ENCODE data around the gene FAM78B. TPM values are rescaled to one million over a fixed set of nuclear protein-coding genes. Genes with fewer than 3 reads are reported as not detected.
A peak's percentile ranks its signal among the peaks of the same experiment; 100 is the strongest.

Gene FAM78B
- polyA plus RNA-seq, 4 donors: 0.22 to 1.3 (median 0.86) TPM

- no peak for FAIRE-seq
- no peaks in the 10 kb centered on the region for H3K4me1 ChIP-seq (ENCODE audit: control insufficient read depth in 3 of 3, insufficient read depth in 2 of 3, low read depth in 1 of 3, low read length in 2 of 3)
- H3K9me3 ChIP-seq (ENCODE audit: control insufficient read depth in 2 of 2, insufficient read depth in 1 of 2, low read depth in 1 of 2, low read length in 1 of 2): no peaks in the 10 kb centered on the region
- H3K27ac ChIP-seq (ENCODE audit: low read depth in 1 of 3, low read length in 2 of 3): no peak overlapping the region
- no peaks in the 10 kb centered on the region for H3K36me3 ChIP-seq (ENCODE audit: control insufficient read depth in 3 of 3, insufficient read depth in 2 of 3, low read depth in 1 of 3, low read length in 3 of 3)
- no peak overlapping the region for H3K4me3 ChIP-seq (ENCODE audit: low read depth in 1 of 3, low read length in 3 of 3)
- no peak for DNase-seq
- H3K27me3 ChIP-seq (ENCODE audit: control insufficient read depth in 3 of 3, insufficient read depth in 3 of 3, low read length in 3 of 3): no peaks in the 10 kb centered on the region
- 81 to 89% (median 82%) methylated on average over 3 of the region's 3 CpGs for WGBS, 3 donors
Observed at GRCh38 chr1:166084613-166085012, 82.2 kb downstream of the FAM78B start.

GRCh38 chr1:166083887-166084286, 82.9 kb downstream of the FAM78B start:
- DNase-seq: no peak
- Histone ChIP-seq H3K9me3 (ENCODE audit: control insufficient read depth in 2 of 2, insufficient read depth in 1 of 2, low read depth in 1 of 2, low read length in 1 of 2) (no peaks in the 10 kb centered on the region), H3K36me3 (ENCODE audit: control insufficient read depth in 3 of 3, insufficient read depth in 2 of 3, low read depth in 1 of 3, low read length in 3 of 3) (no peaks in the 10 kb centered on the region), H3K4me3 (ENCODE audit: low read depth in 1 of 3, low read length in 3 of 3) (no peak overlapping the region), H3K27me3 (ENCODE audit: control insufficient read depth in 3 of 3, insufficient read depth in 3 of 3, low read length in 3 of 3) (no peaks in the 10 kb centered on the region), H3K4me1 (ENCODE audit: control insufficient read depth in 3 of 3, insufficient read depth in 2 of 3, low read depth in 1 of 3, low read length in 2 of 3) (no peaks in the 10 kb centered on the region), H3K27ac (ENCODE audit: low read depth in 1 of 3, low read length in 2 of 3) (no peak overlapping the region)
- no peak for FAIRE-seq
- WGBS, 3 donors: 31 to 41% (median 38%) methylated on average over 2 of the region's 2 CpGs

- H3K9me3 ChIP-seq (ENCODE audit: control insufficient read depth in 2 of 2, insufficient read depth in 1 of 2, low read depth in 1 of 2, low read length in 1 of 2): no peaks in the 10 kb centered on the region
- no peak overlapping the region for H3K4me3 ChIP-seq (ENCODE audit: low read depth in 1 of 3, low read length in 3 of 3)
- WGBS, 3 donors: 78 to 93% (median 87%) methylated on average over 5 of the region's 5 CpGs
- FAIRE-seq (no peak), DNase-seq (no peak)
- H3K27me3 ChIP-seq (ENCODE audit: control insufficient read depth in 3 of 3, insufficient read depth in 3 of 3, low read length in 3 of 3): no peaks in the 10 kb centered on the region
- no peak overlapping the region for H3K27ac ChIP-seq (ENCODE audit: low read depth in 1 of 3, low read length in 2 of 3)
- no peaks in the 10 kb centered on the region for H3K36me3 ChIP-seq (ENCODE audit: control insufficient read depth in 3 of 3, insufficient read depth in 2 of 3, low read depth in 1 of 3, low read length in 3 of 3)
- no peaks in the 10 kb centered on the region for H3K4me1 ChIP-seq (ENCODE audit: control insufficient read depth in 3 of 3, insufficient read depth in 2 of 3, low read depth in 1 of 3, low read length in 2 of 3)
Observed at GRCh38 chr1:166082601-166083000, 84.2 kb downstream of the FAM78B start.

DNA sequence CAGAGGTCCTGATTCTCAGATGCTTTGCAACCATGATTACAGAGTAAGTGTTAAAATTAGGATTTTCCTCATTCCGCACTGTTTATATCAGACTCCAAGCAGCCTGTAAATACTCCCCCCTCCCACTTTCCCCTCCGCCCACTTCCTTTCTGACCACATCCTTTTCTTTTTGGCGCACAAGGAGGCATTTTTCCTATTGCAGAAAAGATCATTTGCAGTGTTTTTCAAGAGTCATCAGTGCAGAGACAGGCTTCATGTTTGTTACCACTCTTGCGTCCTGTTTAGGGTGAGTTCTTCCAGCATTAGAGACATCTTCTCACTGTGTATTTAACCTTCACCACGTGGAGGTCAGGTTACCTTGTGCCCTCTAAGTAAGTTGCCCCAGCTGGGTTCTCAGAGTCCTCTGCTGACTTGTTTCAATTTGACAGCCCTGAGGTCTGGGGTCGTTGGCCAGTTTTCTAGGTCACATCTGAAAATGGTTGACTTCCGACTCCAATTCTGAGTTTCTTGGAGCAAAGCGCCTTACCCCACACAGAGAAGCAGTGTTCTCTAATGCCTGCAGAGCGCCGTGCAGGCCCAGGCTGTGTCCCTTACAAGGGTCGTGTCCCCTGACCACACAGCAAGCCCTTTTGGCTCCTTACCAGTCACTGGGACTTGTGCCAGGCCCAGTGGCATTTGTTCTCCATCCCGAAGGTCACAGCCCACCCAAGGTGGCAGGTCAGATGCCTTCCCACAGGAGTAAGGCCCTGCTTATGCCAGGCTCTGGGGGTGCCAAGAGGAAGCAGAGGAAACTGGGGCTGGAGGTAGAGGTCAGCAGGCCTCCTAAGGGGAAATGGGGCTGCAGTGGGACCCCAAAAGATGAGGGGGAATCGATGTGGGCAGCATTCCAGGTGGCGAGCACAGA, 85.6 kb downstream of the FAM78B start:
- Histone ChIP-seq H3K4me3 (ENCODE audit: low read depth in 1 of 3, low read length in 3 of 3) (no peak overlapping the region), H3K27me3 (ENCODE audit: control insufficient read depth in 3 of 3, insufficient read depth in 3 of 3, low read length in 3 of 3) (no peaks in the 10 kb centered on the region), H3K27ac (ENCODE audit: low read depth in 1 of 3, low read length in 2 of 3) (peak overlapping the region in 1 of 3 donors; percentile 62), H3K4me1 (ENCODE audit: control insufficient read depth in 3 of 3, insufficient read depth in 2 of 3, low read depth in 1 of 3, low read length in 2 of 3) (no peaks in the 10 kb centered on the region), H3K9me3 (ENCODE audit: control insufficient read depth in 2 of 2, insufficient read depth in 1 of 2, low read depth in 1 of 2, low read length in 1 of 2) (no peaks in the 10 kb centered on the region), H3K36me3 (ENCODE audit: control insufficient read depth in 3 of 3, insufficient read depth in 2 of 3, low read depth in 1 of 3, low read length in 3 of 3) (no peaks in the 10 kb centered on the region)
- WGBS, 3 donors: 59 to 79% (median 72%) methylated on average over 14 of the region's 14 CpGs
- DNase-seq: peak in 1 of 2 donors; percentile 11
- no peak for FAIRE-seq

GRCh38 chr1:166080277-166080966, 86.4 kb downstream of the FAM78B start:
- FAIRE-seq: no peak
- no peaks in the 10 kb centered on the region for H3K4me1 ChIP-seq (ENCODE audit: control insufficient read depth in 3 of 3, insufficient read depth in 2 of 3, low read depth in 1 of 3, low read length in 2 of 3)
- no peaks in the 10 kb centered on the region for H3K36me3 ChIP-seq (ENCODE audit: control insufficient read depth in 3 of 3, insufficient read depth in 2 of 3, low read depth in 1 of 3, low read length in 3 of 3)
- H3K27ac ChIP-seq (ENCODE audit: low read depth in 1 of 3, low read length in 2 of 3): no peak overlapping the region
- 54 to 79% (median 66%) methylated on average over 9 of the region's 9 CpGs for WGBS, 3 donors
- no peaks in the 10 kb centered on the region for H3K9me3 ChIP-seq (ENCODE audit: control insufficient read depth in 2 of 2, insufficient read depth in 1 of 2, low read depth in 1 of 2, low read length in 1 of 2)
- H3K4me3 ChIP-seq (ENCODE audit: low read depth in 1 of 3, low read length in 3 of 3): no peak overlapping the region
- DNase-seq: no peak
- no peaks in the 10 kb centered on the region for H3K27me3 ChIP-seq (ENCODE audit: control insufficient read depth in 3 of 3, insufficient read depth in 3 of 3, low read length in 3 of 3)

GRCh38 chr1:166079276-166079675, 87.5 kb downstream of the FAM78B start:
- DNase-seq (no peak), FAIRE-seq (no peak)
- Histone ChIP-seq H3K4me1 (ENCODE audit: control insufficient read depth in 3 of 3, insufficient read depth in 2 of 3, low read depth in 1 of 3, low read length in 2 of 3) (no peaks in the 10 kb centered on the region), H3K9me3 (ENCODE audit: control insufficient read depth in 2 of 2, insufficient read depth in 1 of 2, low read depth in 1 of 2, low read length in 1 of 2) (no peaks in the 10 kb centered on the region), H3K27me3 (ENCODE audit: control insufficient read depth in 3 of 3, insufficient read depth in 3 of 3, low read length in 3 of 3) (no peaks in the 10 kb centered on the region), H3K27ac (ENCODE audit: low read depth in 1 of 3, low read length in 2 of 3) (no peak overlapping the region), H3K36me3 (ENCODE audit: control insufficient read depth in 3 of 3, insufficient read depth in 2 of 3, low read depth in 1 of 3, low read length in 3 of 3) (no peaks in the 10 kb centered on the region), H3K4me3 (ENCODE audit: low read depth in 1 of 3, low read length in 3 of 3) (no peak overlapping the region)
- 73 to 84% (median 78%) methylated on average over 2 of the region's 2 CpGs for WGBS, 3 donors

- Histone ChIP-seq H3K4me1 (ENCODE audit: control insufficient read depth in 3 of 3, insufficient read depth in 2 of 3, low read depth in 1 of 3, low read length in 2 of 3) (no peaks in the 10 kb centered on the region), H3K36me3 (ENCODE audit: control insufficient read depth in 3 of 3, insufficient read depth in 2 of 3, low read depth in 1 of 3, low read length in 3 of 3) (no peaks in the 10 kb centered on the region), H3K27me3 (ENCODE audit: control insufficient read depth in 3 of 3, insufficient read depth in 3 of 3, low read length in 3 of 3) (no peaks in the 10 kb centered on the region), H3K27ac (ENCODE audit: low read depth in 1 of 3, low read length in 2 of 3) (no peak overlapping the region), H3K4me3 (ENCODE audit: low read depth in 1 of 3, low read length in 3 of 3) (no peak overlapping the region), H3K9me3 (ENCODE audit: control insufficient read depth in 2 of 2, insufficient read depth in 1 of 2, low read depth in 1 of 2, low read length in 1 of 2) (no peaks in the 10 kb centered on the region)
- WGBS, 3 donors: 69 to 80% (median 75%) methylated on average over 3 of the region's 3 CpGs
- FAIRE-seq: no peak
- no peak for DNase-seq
Observed at GRCh38 chr1:166073489-166073888, 93.3 kb downstream of the FAM78B start.

- WGBS, 3 donors: 40 to 56% (median 44%) methylated on average over 2 of the region's 2 CpGs
- DNase-seq (peak in 1 of 2 donors; percentile 11), FAIRE-seq (no peak)
- no peaks in the 10 kb centered on the region for H3K27me3 ChIP-seq (ENCODE audit: control insufficient read depth in 3 of 3, insufficient read depth in 3 of 3, low read length in 3 of 3)
- H3K4me1 ChIP-seq (ENCODE audit: control insufficient read depth in 3 of 3, insufficient read depth in 2 of 3, low read depth in 1 of 3, low read length in 2 of 3): no peaks in the 10 kb centered on the region
- no peaks in the 10 kb centered on the region for H3K36me3 ChIP-seq (ENCODE audit: control insufficient read depth in 3 of 3, insufficient read depth in 2 of 3, low read depth in 1 of 3, low read length in 3 of 3)
- no peak overlapping the region for H3K27ac ChIP-seq (ENCODE audit: low read depth in 1 of 3, low read length in 2 of 3)
- H3K9me3 ChIP-seq (ENCODE audit: control insufficient read depth in 2 of 2, insufficient read depth in 1 of 2, low read depth in 1 of 2, low read length in 1 of 2): no peaks in the 10 kb centered on the region
- no peak overlapping the region for H3K4me3 ChIP-seq (ENCODE audit: low read depth in 1 of 3, low read length in 3 of 3)
Observed at GRCh38 chr1:166069390-166069789, 97.4 kb downstream of the FAM78B start.
